Measurements from ENCODE around the gene GAPVD1. TPM values are rescaled to one million over a fixed set of nuclear protein-coding genes. Genes with fewer than 3 reads are reported as not detected.
"Not testable (repeated sequence)": the region's sequence is repeated elsewhere in the genome, so short reads cannot be mapped to it uniquely, and the experiment has no call there.

Gene GAPVD1
- total RNA-seq, 2 experiments from 2014 or later: 29.6 to 44.5 TPM

- intact Hi-C loops (cut with micrococcal nuclease; ENCODE audit: unreplicated experiment): no loop called here
- Histone ChIP-seq H3K4me2 (ENCODE audit: low read length) (no peak overlapping the region), H3K36me3 (ENCODE audit: insufficient read depth, low read length) (peaks cover 68% of the 10 kb centered on the region), H3K27ac (ENCODE audit: low read depth, low read length, poor library complexity, severe bottlenecking) (no peak overlapping the region), H3K9me3 (ENCODE audit: low read length) (no peaks in the 10 kb centered on the region), H2AFZ (ENCODE audit: low read length) (no peak overlapping the region), H3K9me2 (ENCODE audit: insufficient read depth, low read length) (no peaks in the 10 kb centered on the region), H4K20me1 (ENCODE audit: insufficient read depth, low read length) (peaks cover 29% of the 10 kb centered on the region), H3K79me2 (ENCODE audit: insufficient read depth, low read depth, low read length) (peaks cover 35% of the 10 kb centered on the region), H3K4me1 (ENCODE audit: insufficient read depth, low read length, poor library complexity, severe bottlenecking) (peaks cover 35% of the 10 kb centered on the region), H3K4me3 (ENCODE audit: low read depth, low read length, poor library complexity, severe bottlenecking) (no peak overlapping the region)
- no TSS peak for BruUV-seq (replicated peaks)
- DNase-seq (ENCODE audit: low spot score): no peak
- no peak for TF ChIP-seq EZH2phosphoT487 (IDR thresholded peaks at IDR 0.05; ENCODE audit: borderline replicate concordance, low read depth, low read length)
- TF ChIP-seq CTCF (conservative IDR thresholded peaks at IDR 0.05; ENCODE audit: low read length): no peak
- CTCF ChIA-PET (ENCODE audit: unreplicated experiment): no interaction called here
- POLR2A ChIA-PET: no interaction called here
Observed at GRCh38 chr9:125233678-125234077, 27.9 kb upstream of the GAPVD1 start.

GRCh38 chr9:125234099-125234498 is 27.5 kb upstream of the GAPVD1 start:
- BruUV-seq (replicated peaks); H3K4me3 ChIP-seq (ENCODE audit: low read depth, low read length, poor library complexity, severe bottlenecking); CTCF ChIA-PET (ENCODE audit: unreplicated experiment); H3K9me3 ChIP-seq (ENCODE audit: low read length); H3K27ac ChIP-seq (ENCODE audit: low read depth, low read length, poor library complexity, severe bottlenecking); H3K4me2 ChIP-seq (ENCODE audit: low read length); H2AFZ ChIP-seq (ENCODE audit: low read length); POLR2A ChIA-PET; intact Hi-C loops (cut with micrococcal nuclease; ENCODE audit: unreplicated experiment); H3K9me2 ChIP-seq (ENCODE audit: insufficient read depth, low read length); DNase-seq (ENCODE audit: low spot score): not testable (repeated sequence)
- Histone ChIP-seq H3K36me3 (ENCODE audit: insufficient read depth, low read length) (peaks cover 72% of the 10 kb centered on the region), H3K4me1 (ENCODE audit: insufficient read depth, low read length, poor library complexity, severe bottlenecking) (peaks cover 39% of the 10 kb centered on the region), H3K79me2 (ENCODE audit: insufficient read depth, low read depth, low read length) (peaks cover 39% of the 10 kb centered on the region), H4K20me1 (ENCODE audit: insufficient read depth, low read length) (peaks cover 33% of the 10 kb centered on the region)

GRCh38 chr9:125235804-125236519 is 25.7 kb upstream of the GAPVD1 start:
- TF ChIP-seq CTCF (conservative IDR thresholded peaks at IDR 0.05; ENCODE audit: low read length) (no peak), EZH2phosphoT487 (IDR thresholded peaks at IDR 0.05; ENCODE audit: borderline replicate concordance, low read depth, low read length) (no peak)
- intact Hi-C loops (cut with micrococcal nuclease; ENCODE audit: unreplicated experiment): no loop called here

More at GRCh38 chr9:125235804-125236519, 25.7 kb upstream of the GAPVD1 start:
- H3K4me2 ChIP-seq (ENCODE audit: low read length): peak overlapping the region; percentile 74
- peaks cover 79% of the 10 kb centered on the region for H3K36me3 ChIP-seq (ENCODE audit: insufficient read depth, low read length)
- H3K79me2 ChIP-seq (ENCODE audit: insufficient read depth, low read depth, low read length): peaks cover 57% of the 10 kb centered on the region
- no TSS peak for BruUV-seq (replicated peaks)
- H3K4me3 ChIP-seq (ENCODE audit: low read depth, low read length, poor library complexity, severe bottlenecking): peak overlapping the region; percentile 96
- peaks cover 46% of the 10 kb centered on the region for H3K4me1 ChIP-seq (ENCODE audit: insufficient read depth, low read length, poor library complexity, severe bottlenecking)
- H3K27ac ChIP-seq (ENCODE audit: low read depth, low read length, poor library complexity, severe bottlenecking): no peak overlapping the region
- H3K9me3 ChIP-seq (ENCODE audit: low read length): no peaks in the 10 kb centered on the region
- H2AFZ ChIP-seq (ENCODE audit: low read length): no peak overlapping the region
- CTCF ChIA-PET (ENCODE audit: unreplicated experiment): no interaction called here
- no peaks in the 10 kb centered on the region for H3K9me2 ChIP-seq (ENCODE audit: insufficient read depth, low read length)
- H4K20me1 ChIP-seq (ENCODE audit: insufficient read depth, low read length): peaks cover 48% of the 10 kb centered on the region
- DNase-seq (ENCODE audit: low spot score): no peak
- POLR2A ChIA-PET: interaction anchor here (0.9 kb wide), 1 partner anchor 166 kb away, joined by 4 read pairs; no protein-coding TSS in a partner anchor

All from OCI-LY7 (cell line).